ENCODE data around the gene SEMA3G. TPM values are rescaled to one million over a fixed set of nuclear protein-coding genes. Genes with fewer than 3 reads are reported as not detected.

Gene SEMA3G
- total and polyA plus RNA-seq, 2 experiments from 2014 or later = 0.47 to 2.5 TPM

DNA sequence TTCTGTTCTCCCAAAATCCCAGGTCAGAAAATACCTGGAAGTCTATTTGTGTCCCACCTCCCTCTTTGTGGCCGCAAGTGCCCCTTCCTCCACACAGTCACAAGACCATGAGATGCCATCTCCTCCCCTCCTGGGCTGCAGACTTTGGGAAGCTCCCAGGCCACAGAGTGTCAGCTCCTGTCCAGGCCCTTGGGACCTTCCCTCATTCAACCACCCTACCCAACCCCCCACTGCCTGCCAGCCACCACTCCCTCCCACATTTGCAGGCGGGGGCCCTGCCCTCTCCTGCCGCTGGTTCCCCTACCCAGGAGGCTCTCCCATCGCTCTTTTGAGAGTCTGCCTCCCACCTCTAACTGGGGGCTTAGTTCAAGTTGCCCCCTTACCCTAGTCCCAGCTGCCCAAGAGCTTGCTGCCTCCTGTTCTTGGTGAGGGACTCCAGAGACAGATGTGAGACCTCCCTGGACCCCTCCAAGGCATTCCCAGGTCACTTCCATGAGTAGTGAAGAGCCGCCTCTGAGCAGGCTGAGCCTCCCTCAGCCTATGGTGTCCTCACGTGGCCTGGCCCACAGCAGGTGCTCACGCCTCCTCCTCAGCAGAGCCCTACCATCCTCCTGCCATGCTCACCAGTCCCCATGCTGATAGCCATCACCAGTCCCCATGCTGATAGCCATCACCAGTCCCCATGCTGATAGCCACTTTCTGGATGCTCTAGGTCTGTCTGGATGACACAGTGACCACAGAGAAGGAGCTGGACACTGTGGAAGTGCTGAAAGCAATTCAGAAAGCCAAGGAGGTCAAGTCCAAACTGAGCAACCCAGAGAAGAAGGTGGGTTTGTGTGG lies 34.4 kb upstream of the SEMA3G start:
- Mint-ChIP-seq H3K36me3 (ENCODE audit: low read depth) (peaks cover 82% of the 10 kb centered on the region), H3K27ac (no peak overlapping the region), H3K9me3 (no peaks in the 10 kb centered on the region; the same call in 2 of the 3 replicates), H3K4me3 (no peak overlapping the region), H3K4me1 (no peaks in the 10 kb centered on the region; the same call in 2 of the 3 replicates), H3K27me3 (ENCODE audit: insufficient read depth, low read depth, poor library complexity) (peaks cover 6% of the 10 kb centered on the region)
- H2AFZ ChIP-seq = no peak overlapping the region
- DNase-seq (ENCODE audit: low spot score) (no peak), ATAC-seq (no peak)
- H3K27ac ChIP-seq (ENCODE audit: low read depth) = no peak overlapping the region
- no peaks in the 10 kb centered on the region; the same call in 1 of the 2 replicates for H3K79me2 ChIP-seq (replicated peaks; ENCODE audit: insufficient read depth)
- peaks cover 21% of the 10 kb centered on the region for H3K36me3 ChIP-seq (ENCODE audit: insufficient read depth)
- 0 out of 2 replicates have a peak, but pooled peaks cover 7% of the 10 kb centered on the region for H3F3A ChIP-seq (replicated peaks; ENCODE audit: low read depth)
- no peaks in the 10 kb centered on the region for H3K9me2 ChIP-seq (ENCODE audit: insufficient read depth)
- H4K20me1 ChIP-seq (replicated peaks; ENCODE audit: insufficient read depth) = peaks cover 12% of the 10 kb centered on the region
- no peak overlapping the region for H3K4me3 ChIP-seq
- H3K4me1 ChIP-seq (ENCODE audit: insufficient read depth) = no peaks in the 10 kb centered on the region
- TF ChIP-seq STAT1 (IDR thresholded peaks at IDR 0.05; ENCODE audit: unreplicated experiment) (no peak), JUNB (IDR thresholded peaks at IDR 0.05; ENCODE audit: unreplicated experiment) (no peak), ZNF114 (CRISPR knock-in tag; IDR thresholded peaks at IDR 0.05) (no peak), ZNF462 (CRISPR knock-in tag; IDR thresholded peaks at IDR 0.05) (no peak), EZH2phosphoT487 (IDR thresholded peaks at IDR 0.05; ENCODE audit: unreplicated experiment) (no peak), NANOG (IDR thresholded peaks at IDR 0.05; ENCODE audit: borderline replicate concordance) (no peak), ETS1 (IDR thresholded peaks at IDR 0.05) (no peak), ZNF331 (CRISPR knock-in tag; IDR thresholded peaks at IDR 0.05; ENCODE audit: low read depth) (no peak), CREB1 (CRISPR knock-in tag; IDR thresholded peaks at IDR 0.05; ENCODE audit: low read depth) (no peak), EZH2 (IDR thresholded peaks at IDR 0.05; ENCODE audit: low read depth, unreplicated experiment) (no peak), POLR2AphosphoS5 (IDR thresholded peaks at IDR 0.05; ENCODE audit: low read depth) (no peak)
- TF ChIP-seq, protein P1, sequence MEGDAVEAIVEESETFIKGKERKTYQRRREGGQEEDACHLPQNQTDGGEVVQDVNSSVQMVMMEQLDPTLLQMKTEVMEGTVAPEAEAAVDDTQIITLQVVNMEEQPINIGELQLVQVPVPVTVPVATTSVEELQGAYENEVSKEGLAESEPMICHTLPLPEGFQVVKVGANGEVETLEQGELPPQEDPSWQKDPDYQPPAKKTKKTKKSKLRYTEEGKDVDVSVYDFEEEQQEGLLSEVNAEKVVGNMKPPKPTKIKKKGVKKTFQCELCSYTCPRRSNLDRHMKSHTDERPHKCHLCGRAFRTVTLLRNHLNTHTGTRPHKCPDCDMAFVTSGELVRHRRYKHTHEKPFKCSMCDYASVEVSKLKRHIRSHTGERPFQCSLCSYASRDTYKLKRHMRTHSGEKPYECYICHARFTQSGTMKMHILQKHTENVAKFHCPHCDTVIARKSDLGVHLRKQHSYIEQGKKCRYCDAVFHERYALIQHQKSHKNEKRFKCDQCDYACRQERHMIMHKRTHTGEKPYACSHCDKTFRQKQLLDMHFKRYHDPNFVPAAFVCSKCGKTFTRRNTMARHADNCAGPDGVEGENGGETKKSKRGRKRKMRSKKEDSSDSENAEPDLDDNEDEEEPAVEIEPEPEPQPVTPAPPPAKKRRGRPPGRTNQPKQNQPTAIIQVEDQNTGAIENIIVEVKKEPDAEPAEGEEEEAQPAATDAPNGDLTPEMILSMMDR (conservative IDR thresholded peaks at IDR 0.05; ENCODE audit: low read depth in 2 of 2) = no peak
- TF ChIP-seq, protein P2, sequence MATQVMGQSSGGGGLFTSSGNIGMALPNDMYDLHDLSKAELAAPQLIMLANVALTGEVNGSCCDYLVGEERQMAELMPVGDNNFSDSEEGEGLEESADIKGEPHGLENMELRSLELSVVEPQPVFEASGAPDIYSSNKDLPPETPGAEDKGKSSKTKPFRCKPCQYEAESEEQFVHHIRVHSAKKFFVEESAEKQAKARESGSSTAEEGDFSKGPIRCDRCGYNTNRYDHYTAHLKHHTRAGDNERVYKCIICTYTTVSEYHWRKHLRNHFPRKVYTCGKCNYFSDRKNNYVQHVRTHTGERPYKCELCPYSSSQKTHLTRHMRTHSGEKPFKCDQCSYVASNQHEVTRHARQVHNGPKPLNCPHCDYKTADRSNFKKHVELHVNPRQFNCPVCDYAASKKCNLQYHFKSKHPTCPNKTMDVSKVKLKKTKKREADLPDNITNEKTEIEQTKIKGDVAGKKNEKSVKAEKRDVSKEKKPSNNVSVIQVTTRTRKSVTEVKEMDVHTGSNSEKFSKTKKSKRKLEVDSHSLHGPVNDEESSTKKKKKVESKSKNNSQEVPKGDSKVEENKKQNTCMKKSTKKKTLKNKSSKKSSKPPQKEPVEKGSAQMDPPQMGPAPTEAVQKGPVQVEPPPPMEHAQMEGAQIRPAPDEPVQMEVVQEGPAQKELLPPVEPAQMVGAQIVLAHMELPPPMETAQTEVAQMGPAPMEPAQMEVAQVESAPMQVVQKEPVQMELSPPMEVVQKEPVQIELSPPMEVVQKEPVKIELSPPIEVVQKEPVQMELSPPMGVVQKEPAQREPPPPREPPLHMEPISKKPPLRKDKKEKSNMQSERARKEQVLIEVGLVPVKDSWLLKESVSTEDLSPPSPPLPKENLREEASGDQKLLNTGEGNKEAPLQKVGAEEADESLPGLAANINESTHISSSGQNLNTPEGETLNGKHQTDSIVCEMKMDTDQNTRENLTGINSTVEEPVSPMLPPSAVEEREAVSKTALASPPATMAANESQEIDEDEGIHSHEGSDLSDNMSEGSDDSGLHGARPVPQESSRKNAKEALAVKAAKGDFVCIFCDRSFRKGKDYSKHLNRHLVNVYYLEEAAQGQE (IDR thresholded peaks at IDR 0.05; ENCODE audit: unreplicated experiment) = no peak
- no peak overlapping the region for H3K4me2 ChIP-seq
- no peaks in the 10 kb centered on the region for H3K27me3 ChIP-seq (ENCODE audit: insufficient read depth)

Data from GM23338 (cell line).